IPS DF 6.9 (cell line): ENCODE data around the gene RBM47.

Source experiments
- DNase-seq: peaks from one replicate; pipeline ENCODE4 v3.0.0-alpha.2; 2013; ENCODE audit warnings: low read depth, low spot score
- H3K27ac ChIP-seq: one replicate; pipeline ENCODE4 v1.5.1; 2013; ENCODE audit warnings: low read length, control low read depth
- H3K27me3 ChIP-seq: 2 replicates; pipeline ENCODE4 v1.6.1; 2013; ENCODE audit warnings: mild to moderate bottlenecking, low read length; ENCODE audit not compliant: control insufficient read depth, insufficient read depth
- H3K36me3 ChIP-seq: 2 replicates; pipeline ENCODE4 v1.6.1; 2013; ENCODE audit warnings: low read length; ENCODE audit not compliant: control insufficient read depth, insufficient read depth
- H3K4me1 ChIP-seq: 2 replicates; pipeline ENCODE4 v1.6.1; 2013; ENCODE audit warnings: low read length; ENCODE audit not compliant: control insufficient read depth, insufficient read depth
- H3K4me3 ChIP-seq: 2 replicates; pipeline ENCODE4 v1.5.1; 2013; ENCODE audit warnings: mild to moderate bottlenecking, low read length
- H3K9me3 ChIP-seq: 2 replicates; pipeline ENCODE4 v1.6.1; 2013; ENCODE audit warnings: low read length, inconsistent platforms; ENCODE audit not compliant: control insufficient read depth, insufficient read depth
- WGBS: extraction: QIAGEN DNeasy Blood & Tissue Kit; methylation state at CpG from one replicate; pipeline ENCODE4 v1.1.7; 2013; ENCODE audit warnings: mixed read lengths, missing lambda C conversion rate; ENCODE audit not compliant: insufficient read length, insufficient coverage; 5-methylcytosine and 5-hydroxymethylcytosine counted together

RBM47 gene

GRCh38 chr4:40479378-40479777 is 150.3 kb downstream of the RBM47 start:
- H3K36me3 ChIP-seq, result no peaks in the 10 kb centered on the region
- H3K4me1 ChIP-seq, result peaks cover 5% of the 10 kb centered on the region; the same call in 1 of the 2 replicates
- H3K9me3 ChIP-seq, result no peaks in the 10 kb centered on the region
- H3K27me3 ChIP-seq, result no peaks in the 10 kb centered on the region
- no peak for DNase-seq
- no peak overlapping the region for H3K4me3 ChIP-seq
- WGBS, result no CpG with 5 or more reads among the region's 2 CpGs
- no peak overlapping the region for H3K27ac ChIP-seq

GRCh38 chr4:40475609-40476008 is 154.1 kb downstream of the RBM47 start:
- no peak overlapping the region for H3K27ac ChIP-seq
- WGBS, result no CpG with 5 or more reads among the region's 4 CpGs
- no peaks in the 10 kb centered on the region for H3K27me3 ChIP-seq
- H3K36me3 ChIP-seq, result no peaks in the 10 kb centered on the region
- DNase-seq, result no peak
- H3K4me1 ChIP-seq, result peaks cover 2% of the 10 kb centered on the region; the same call in 1 of the 2 replicates
- no peaks in the 10 kb centered on the region for H3K9me3 ChIP-seq
- H3K4me3 ChIP-seq, result no peak overlapping the region

GRCh38 chr4:40473578-40474388 is 155.9 kb downstream of the RBM47 start:
- H3K27ac ChIP-seq, result no peak overlapping the region
- no peaks in the 10 kb centered on the region for H3K27me3 ChIP-seq
- DNase-seq, result no peak
- H3K4me1 ChIP-seq, result peaks cover 2% of the 10 kb centered on the region; the same call in 1 of the 2 replicates
- no CpG with 5 or more reads among the region's 9 CpGs for WGBS
- no peaks in the 10 kb centered on the region for H3K9me3 ChIP-seq
- H3K36me3 ChIP-seq, result no peaks in the 10 kb centered on the region
- no peak overlapping the region for H3K4me3 ChIP-seq

GRCh38 chr4:40471923-40472322 is 157.7 kb downstream of the RBM47 start:
- peaks cover 2% of the 10 kb centered on the region; the same call in 1 of the 2 replicates for H3K4me1 ChIP-seq
- no peak overlapping the region for H3K27ac ChIP-seq
- H3K36me3 ChIP-seq, result no peaks in the 10 kb centered on the region
- WGBS, result no CpG with 5 or more reads among the region's 3 CpGs
- H3K9me3 ChIP-seq, result no peaks in the 10 kb centered on the region
- no peak for DNase-seq
- no peaks in the 10 kb centered on the region for H3K27me3 ChIP-seq
- no peak overlapping the region for H3K4me3 ChIP-seq

GRCh38 chr4:40466789-40467188 is 162.9 kb downstream of the RBM47 start:
- no CpG with 5 or more reads among the region's 1 CpG for WGBS
- no peak overlapping the region for H3K27ac ChIP-seq
- H3K9me3 ChIP-seq, result no peaks in the 10 kb centered on the region
- H3K27me3 ChIP-seq, result no peaks in the 10 kb centered on the region
- no peaks in the 10 kb centered on the region for H3K4me1 ChIP-seq
- DNase-seq, result no peak
- no peak overlapping the region for H3K4me3 ChIP-seq
- no peaks in the 10 kb centered on the region; the same call in 1 of the 2 replicates for H3K36me3 ChIP-seq

GRCh38 chr4:40462326-40462725 is 167.3 kb downstream of the RBM47 start:
- Histone ChIP-seq H3K27ac (no peak overlapping the region), H3K4me1 (no peaks in the 10 kb centered on the region), H3K4me3 (no peak overlapping the region), H3K9me3 (no peaks in the 10 kb centered on the region), H3K36me3 (no peaks in the 10 kb centered on the region; the same call in 1 of the 2 replicates), H3K27me3 (no peaks in the 10 kb centered on the region)
- WGBS, result no CpG with 5 or more reads among the region's 5 CpGs
- no peak for DNase-seq

GRCh38 chr4:40461879-40462278 is 167.8 kb downstream of the RBM47 start:
- WGBS, result no CpG with 5 or more reads among the region's 7 CpGs
- Histone ChIP-seq H3K4me1 (no peaks in the 10 kb centered on the region), H3K9me3 (no peaks in the 10 kb centered on the region), H3K36me3 (no peaks in the 10 kb centered on the region; the same call in 1 of the 2 replicates), H3K4me3 (no peak overlapping the region), H3K27ac (no peak overlapping the region), H3K27me3 (no peaks in the 10 kb centered on the region)
- DNase-seq, result no peak

GRCh38 chr4:40461062-40461461 is 168.6 kb downstream of the RBM47 start:
- Histone ChIP-seq H3K36me3 (no peaks in the 10 kb centered on the region; the same call in 1 of the 2 replicates), H3K9me3 (no peaks in the 10 kb centered on the region), H3K27me3 (no peaks in the 10 kb centered on the region), H3K27ac (no peak overlapping the region), H3K4me3 (no peak overlapping the region), H3K4me1 (no peaks in the 10 kb centered on the region)
- DNase-seq, result no peak
- WGBS, result no CpG with 5 or more reads among the region's 4 CpGs

GRCh38 chr4:40458683-40459082 is 171.0 kb downstream of the RBM47 start:
- Histone ChIP-seq H3K4me1 (0 out of 2 replicates have a peak, but pooled peaks cover 1% of the 10 kb centered on the region), H3K36me3 (no peaks in the 10 kb centered on the region), H3K27me3 (no peaks in the 10 kb centered on the region), H3K27ac (no peak overlapping the region), H3K9me3 (no peaks in the 10 kb centered on the region), H3K4me3 (no peak overlapping the region)
- no peak for DNase-seq
- no CpG with 5 or more reads among the region's 4 CpGs for WGBS

GRCh38 chr4:40458109-40458508 is 171.6 kb downstream of the RBM47 start:
- 0 out of 2 replicates have a peak, but pooled peaks cover 1% of the 10 kb centered on the region for H3K4me1 ChIP-seq
- no peak overlapping the region for H3K27ac ChIP-seq
- no peaks in the 10 kb centered on the region for H3K27me3 ChIP-seq
- DNase-seq, result no peak
- H3K9me3 ChIP-seq, result no peaks in the 10 kb centered on the region
- H3K36me3 ChIP-seq, result no peaks in the 10 kb centered on the region
- H3K4me3 ChIP-seq, result no peak overlapping the region
- no CpG with 5 or more reads among the region's 1 CpG for WGBS
